Left renal pelvis (tissue), 4 donors: ENCODE results near the gene GLT1D1. TPM values are rescaled to one million over a fixed set of nuclear protein-coding genes. Genes with fewer than 3 reads are reported as not detected.

Experiments used
- DNase-seq, 4 donors: peaks; one replicate each; pipeline ENCODE4 v3.0.0-alpha.2; 2013; ENCODE audit warnings: low read depth in 4 of 4, low spot score in 3 of 4
- polyA plus RNA-seq, 4 donors: library from polyadenylated mRNA; unstranded; fragments of 120-200 nt; gene quantifications; one replicate each; pipeline ENCODE4 v1.2.1, GENCODE V29; 2013; ENCODE audit not compliant: insufficient read length in 4 of 4

The GLT1D1 gene
- polyA plus RNA-seq, 4 donors = 1.6 to 3.0 (median 2.0) TPM

GRCh38 chr12:128991716-128992115 is 138.4 kb downstream of the GLT1D1 start:
- no peak for DNase-seq

- no peak for DNase-seq
Observed at GRCh38 chr12:128992116-128992515, 138.8 kb downstream of the GLT1D1 start.

DNA sequence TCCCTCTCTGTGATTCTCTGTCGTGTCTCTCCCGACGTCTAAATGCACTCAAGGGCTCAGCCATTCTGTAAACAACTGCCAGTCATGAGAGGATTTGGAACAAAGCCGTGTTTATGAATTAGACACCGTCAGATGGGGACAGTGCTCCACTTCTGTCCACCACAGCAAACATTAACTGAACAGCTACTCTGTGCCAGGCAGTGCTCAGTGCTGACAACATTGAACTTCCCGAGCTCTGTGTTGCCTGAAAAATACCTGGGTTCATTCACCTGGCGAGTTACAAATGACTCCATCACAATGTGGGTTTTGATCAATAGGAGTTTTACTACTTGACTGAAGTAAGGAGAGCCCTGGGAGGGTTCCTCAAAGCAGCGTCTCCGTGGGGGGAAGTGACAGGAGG is 139.3 kb downstream of the GLT1D1 start:
- no peak for DNase-seq

GRCh38 chr12:128994856-128995255 is 141.6 kb downstream of the GLT1D1 start:
- no peak for DNase-seq

DNA sequence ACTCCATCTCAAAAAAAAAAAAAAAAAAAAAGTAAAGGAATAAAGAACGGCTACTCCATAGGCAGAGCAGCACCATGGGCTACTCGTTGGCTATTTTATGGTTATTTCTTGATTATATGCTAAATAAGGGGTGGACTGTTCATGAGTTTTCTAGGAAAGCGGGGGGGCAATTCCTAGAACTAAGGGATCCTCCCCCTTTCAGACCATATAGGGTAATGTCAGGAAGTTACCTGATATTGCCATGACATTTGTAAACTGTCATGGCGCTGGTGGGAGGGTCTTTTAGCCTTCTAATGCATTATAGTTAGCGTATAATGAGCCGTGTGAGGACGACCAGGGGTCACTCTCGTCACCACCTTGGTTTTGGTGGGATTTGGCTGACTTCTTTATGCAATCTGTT is 142.3 kb downstream of the GLT1D1 start:
- DNase-seq = no peak

DNA sequence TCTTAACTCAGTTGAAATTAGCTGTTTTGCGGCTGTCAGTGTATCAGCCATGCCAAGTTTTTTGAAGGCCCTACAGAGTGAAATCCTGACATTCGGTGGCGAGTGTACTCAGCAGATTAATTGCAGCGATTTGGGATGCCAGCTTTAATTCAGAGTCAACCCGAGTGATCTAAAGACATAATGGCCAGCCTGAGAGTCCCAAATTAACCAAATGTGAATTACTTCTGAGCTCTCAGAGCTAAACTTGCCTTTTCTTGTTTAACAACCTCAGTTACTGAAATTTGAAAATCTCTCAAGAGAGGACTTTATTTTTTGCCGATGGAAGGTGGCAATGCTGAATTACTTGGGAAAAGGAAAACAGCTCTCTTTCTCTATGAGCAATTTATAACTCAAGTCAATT is 148.5 kb downstream of the GLT1D1 start:
- no peak for DNase-seq

DNA sequence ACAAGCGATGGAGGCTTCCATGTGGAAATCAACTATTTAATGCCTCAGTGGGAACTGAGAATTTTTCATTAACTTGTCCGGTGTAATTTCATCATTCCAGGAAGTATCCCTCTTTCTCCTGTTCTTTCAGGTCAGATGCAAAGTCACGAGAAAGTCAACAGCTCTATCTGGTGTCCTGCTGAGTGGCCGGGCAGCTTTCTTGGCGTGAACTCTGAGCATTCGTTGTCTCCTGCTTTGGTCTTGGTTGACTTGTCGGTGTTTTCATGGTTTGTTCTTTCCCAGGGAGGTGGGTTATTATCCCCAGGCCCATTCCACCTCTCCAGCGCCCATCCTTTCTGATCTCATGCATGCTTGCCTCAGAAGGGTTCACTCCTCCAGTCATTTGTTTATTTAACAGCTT is 149.1 kb downstream of the GLT1D1 start:
- no peak for DNase-seq

- DNase-seq = no peak
Observed at GRCh38 chr12:129005416-129005815, 152.1 kb downstream of the GLT1D1 start.

DNA sequence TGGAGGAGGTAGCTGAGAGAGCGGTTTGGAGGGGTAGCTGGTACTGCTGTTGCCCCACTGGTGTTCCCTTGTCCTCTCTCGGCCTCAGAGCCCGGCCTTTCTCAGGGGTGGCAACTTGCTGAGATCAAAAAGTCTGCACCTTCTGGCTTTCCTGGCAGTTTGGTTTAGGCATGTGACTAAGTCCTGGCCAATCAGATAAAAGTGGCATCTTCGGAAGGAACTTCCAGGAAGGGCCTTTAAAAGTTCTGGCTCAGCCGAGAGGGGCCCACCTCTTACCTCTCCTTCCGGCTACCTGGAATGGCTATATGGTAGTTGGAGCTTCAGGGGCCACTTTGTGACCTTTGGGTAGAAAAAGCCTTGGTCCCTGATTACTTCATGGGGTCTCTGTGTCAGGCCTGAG is 152.6 kb downstream of the GLT1D1 start:
- DNase-seq = no peak

DNA sequence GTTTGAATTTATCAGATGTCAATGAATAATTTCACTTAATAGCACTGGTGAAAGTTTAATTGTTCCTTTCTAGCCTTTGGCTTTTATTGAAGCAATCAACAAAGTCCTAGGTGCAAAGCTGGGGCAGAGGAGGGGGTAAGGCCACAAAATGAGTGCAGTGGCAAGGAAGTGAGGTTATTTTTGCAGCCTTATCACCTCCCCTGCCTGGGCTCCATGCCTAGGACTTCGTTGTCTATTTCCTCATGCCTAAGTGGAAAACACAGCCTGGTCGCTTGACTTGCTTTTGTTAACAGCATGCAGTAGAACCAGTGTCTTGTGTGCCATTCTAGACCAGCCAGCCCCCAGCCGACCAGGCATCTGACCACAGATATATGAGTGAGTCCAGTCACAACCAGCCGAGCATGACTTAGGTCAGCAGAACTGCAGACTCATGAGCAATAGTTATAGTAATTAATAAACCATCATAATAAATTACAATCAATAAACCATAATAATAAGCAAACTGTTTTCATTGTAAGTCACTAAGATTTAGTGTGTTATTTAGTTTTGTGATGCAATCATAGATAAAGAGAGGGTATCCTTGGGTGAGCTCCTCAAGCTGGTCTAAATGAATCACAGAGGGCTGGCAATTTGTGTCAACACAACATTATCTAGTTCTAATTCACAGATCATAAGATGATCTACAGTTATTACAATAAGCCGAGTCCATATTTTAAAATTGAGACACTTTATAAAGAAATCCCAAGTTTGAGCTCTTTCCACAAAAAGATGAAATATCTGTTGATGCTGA is 156.8 kb downstream of the GLT1D1 start:
- no peak for DNase-seq

GRCh38 chr12:129016159-129016558 is 162.9 kb downstream of the GLT1D1 start:
- DNase-seq = no peak

DNA sequence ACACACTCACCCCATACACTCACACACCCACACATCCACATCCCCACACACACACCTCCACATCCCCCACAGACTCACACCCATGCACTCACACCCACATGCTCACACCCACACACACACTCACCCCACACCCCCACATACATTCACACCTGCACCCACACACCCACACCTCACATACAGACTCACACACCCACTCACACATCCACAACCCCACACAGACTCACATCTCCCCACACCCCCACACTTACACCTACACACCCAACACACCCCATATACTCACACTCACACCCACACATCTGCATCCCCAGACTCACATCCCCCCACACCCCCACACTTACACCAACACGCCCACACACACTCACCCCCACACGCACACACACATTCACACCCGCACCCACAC is 171.8 kb downstream of the GLT1D1 start:
- no peak for DNase-seq

DNA sequence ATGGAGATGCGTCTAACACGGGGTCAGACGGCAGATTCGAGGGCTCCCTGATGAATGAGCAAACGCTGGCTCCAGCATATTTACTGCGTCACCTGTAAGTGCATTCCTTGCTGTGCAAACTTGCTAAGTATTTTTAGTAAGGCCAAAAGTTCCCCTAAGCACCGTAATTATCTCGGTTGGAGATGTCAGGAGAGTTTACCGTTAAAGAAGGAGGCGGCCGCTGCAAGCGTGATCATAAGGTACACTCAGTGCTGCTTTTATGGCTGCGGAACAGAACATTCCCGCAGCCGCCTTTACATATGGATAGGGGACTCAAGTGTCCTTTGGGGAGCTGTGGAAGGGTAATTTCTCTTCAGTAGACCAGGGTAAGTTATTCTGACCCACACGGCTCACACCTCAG is 175.6 kb downstream of the GLT1D1 start:
- no peak for DNase-seq

Other genes starting within 250 kb of the GLT1D1 start
- gene SLC15A4, start 29.5 kb upstream of the GLT1D1 start, polyA plus RNA-seq = 10 to 100 TPM; 25.0 to 31.8 (median 29.7) TPM